ENCODE measurements around the gene PLA2G6.

PLA2G6 gene

DNA sequence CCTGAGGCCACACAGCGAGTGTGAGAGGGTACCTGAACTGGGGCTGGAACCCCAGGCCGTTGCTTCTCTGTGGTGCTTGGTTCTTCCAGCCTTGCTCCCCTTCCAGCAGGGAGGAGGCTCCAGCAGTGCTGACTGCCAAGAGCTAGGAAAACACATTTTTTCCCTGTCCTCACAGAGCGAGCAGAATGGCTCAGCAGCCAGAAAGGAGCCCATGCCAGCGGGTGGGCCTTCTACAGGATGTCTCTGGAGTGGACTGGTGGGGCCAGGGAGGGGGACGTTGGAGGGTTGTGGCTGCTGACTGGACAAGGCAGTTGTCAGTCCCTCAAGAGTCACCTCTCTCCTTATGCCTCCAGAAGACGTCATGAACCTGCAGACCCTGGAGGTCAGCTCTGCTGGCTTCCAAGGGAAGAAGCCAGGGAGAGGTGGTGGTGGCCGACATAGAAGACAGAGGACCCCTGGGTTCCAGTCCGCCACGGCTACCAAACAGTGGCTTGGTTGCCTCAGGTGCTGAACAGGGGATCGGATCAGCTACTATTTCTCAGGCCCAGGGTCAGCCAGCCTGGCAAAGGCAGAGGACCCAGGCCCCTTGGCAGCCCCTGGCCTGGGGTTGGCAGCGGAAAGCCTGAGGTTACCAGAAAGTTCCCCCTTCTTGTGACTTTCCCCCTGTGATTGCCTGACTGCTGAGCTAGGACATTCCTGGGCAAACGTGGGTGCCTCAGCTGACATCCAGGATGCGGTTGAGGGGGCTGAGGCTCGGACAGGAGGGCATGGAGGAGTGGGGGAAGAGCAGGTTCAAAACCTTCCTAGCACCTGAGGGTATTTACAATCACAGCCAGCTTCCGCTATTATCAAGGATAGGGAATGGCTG lies 23.9 kb upstream of the PLA2G6 start:
- in situ Hi-C loops (cut with MboI; ENCODE audit: low sequenced_read_pairs), result no loop called here
- H3K4me1 ChIP-seq, result peaks cover 11% of the 10 kb centered on the region

DNA sequence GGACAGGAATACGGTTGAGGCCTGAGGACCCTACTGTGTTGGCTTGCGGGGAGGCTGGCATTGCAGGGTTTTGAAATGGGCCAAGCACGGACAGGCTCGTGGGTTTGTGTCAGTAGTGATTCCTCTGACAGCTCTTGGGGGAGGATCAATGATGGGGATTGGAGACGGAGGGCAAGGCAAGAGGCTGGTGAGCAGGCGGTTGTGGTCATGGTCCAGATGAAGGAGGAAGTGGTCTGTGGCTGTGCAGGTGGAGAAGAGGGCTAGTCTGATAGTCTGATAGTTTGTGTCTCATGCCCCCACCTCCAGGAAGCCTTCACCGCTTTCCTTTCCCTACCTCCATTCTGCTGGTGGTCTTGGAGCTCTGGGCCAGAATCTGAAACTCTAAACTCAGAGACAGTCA lies 23.2 kb upstream of the PLA2G6 start:
- Histone ChIP-seq H3K4me1 (peaks cover 11% of the 10 kb centered on the region), H3K36me3 (replicated peaks) (no peaks in the 10 kb centered on the region), H3K9me3 (no peaks in the 10 kb centered on the region), H3K4me3 (no peak overlapping the region), H3K27me3 (ENCODE audit: low read depth) (no peaks in the 10 kb centered on the region)
- in situ Hi-C loops (cut with MboI; ENCODE audit: low sequenced_read_pairs), result no loop called here
- DNase-seq (ENCODE audit: low spot score in 2 of 2), result no peak

More for the DNA sequence above, 23.9 kb upstream of the PLA2G6 start:
- no peaks in the 10 kb centered on the region for H3K36me3 ChIP-seq (replicated peaks)
- no peaks in the 10 kb centered on the region for H3K27me3 ChIP-seq (ENCODE audit: low read depth)
- H3K4me3 ChIP-seq, result no peak overlapping the region
- DNase-seq (ENCODE audit: low spot score in 2 of 2), result no peak
- no peaks in the 10 kb centered on the region for H3K9me3 ChIP-seq

DNA sequence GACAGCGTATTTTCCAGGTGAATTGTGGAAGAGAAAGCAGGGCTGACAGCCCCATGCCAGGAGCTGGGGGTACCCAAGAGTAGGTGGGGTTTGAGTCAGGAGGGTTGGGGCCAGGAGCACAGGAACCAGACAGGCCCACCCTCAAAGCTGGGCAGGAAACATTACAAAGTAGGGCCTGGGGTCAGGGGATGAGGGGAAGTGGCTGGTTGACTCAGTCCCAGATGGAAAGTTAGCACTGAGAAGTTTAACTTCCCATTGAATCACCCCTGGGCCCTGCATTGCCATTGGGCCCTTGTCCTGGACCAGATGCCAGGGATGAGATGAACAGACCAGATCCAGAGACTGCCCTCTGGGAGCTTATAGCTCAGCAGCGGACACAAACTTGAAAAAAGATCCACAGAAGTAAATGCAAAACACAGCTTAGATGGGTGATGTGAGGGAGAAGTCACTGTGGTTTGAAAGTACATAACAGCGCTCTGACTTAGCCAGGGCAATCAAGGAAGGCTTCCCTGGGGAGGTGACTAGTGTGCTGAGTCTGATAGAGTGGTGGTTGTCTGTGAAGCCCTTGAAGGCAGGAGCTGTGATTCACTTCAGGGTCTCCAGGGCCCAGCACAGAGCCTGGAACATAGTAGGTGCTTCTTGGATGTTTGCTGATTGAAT lies 22.4 kb upstream of the PLA2G6 start:
- in situ Hi-C loops (cut with MboI; ENCODE audit: low sequenced_read_pairs), result no loop called here
- no peaks in the 10 kb centered on the region for H3K27me3 ChIP-seq (ENCODE audit: low read depth)
- no peak overlapping the region for H3K4me3 ChIP-seq
- DNase-seq (ENCODE audit: low spot score in 2 of 2), result no peak
- H3K4me1 ChIP-seq, result peaks cover 11% of the 10 kb centered on the region
- no peaks in the 10 kb centered on the region for H3K9me3 ChIP-seq
- no peaks in the 10 kb centered on the region for H3K36me3 ChIP-seq (replicated peaks)

DNA sequence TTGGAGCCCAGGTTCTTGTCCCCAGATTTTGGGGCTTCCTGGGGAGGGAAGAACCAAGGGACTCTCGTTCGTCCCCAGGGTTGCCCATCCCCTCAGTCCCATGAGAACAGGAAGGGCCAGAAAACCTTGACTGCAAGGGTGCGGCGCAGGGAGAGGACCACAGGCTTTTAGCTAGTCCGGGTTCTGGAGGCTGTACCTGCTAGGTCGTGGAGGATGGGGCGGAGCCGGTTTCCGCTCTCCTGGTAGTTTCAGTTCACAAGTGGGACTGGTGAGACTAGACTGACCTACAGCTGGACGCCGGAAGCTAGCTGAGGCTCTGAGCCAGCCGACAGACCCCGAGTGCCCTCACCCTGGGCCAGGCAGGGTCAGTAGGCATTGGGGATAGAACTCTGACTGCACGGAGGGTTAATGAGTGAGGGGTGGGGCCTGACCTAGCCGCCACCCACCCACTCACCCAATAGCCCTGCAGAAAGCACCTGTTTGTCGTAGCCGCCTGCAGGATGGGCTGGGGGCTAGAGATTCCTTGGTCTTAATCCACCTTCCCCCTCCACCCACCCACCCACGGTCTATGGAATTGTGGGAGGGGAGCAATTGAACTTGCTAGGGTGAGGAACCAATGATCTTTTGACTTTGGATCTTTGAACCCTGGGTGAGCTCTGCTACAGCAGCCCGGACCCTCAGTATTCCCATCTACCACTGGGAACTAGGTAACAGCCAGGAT lies 21.6 kb upstream of the PLA2G6 start:
- no peaks in the 10 kb centered on the region for H3K36me3 ChIP-seq (replicated peaks)
- peak in 1 of 2 experiments; percentile 62 for DNase-seq (ENCODE audit: low spot score in 2 of 2)
- in situ Hi-C loops (cut with MboI; ENCODE audit: low sequenced_read_pairs), result no loop called here
- H3K4me3 ChIP-seq, result peak overlapping the region; percentile 75
- H3K27me3 ChIP-seq (ENCODE audit: low read depth), result no peaks in the 10 kb centered on the region
- no peaks in the 10 kb centered on the region for H3K9me3 ChIP-seq
- peaks cover 11% of the 10 kb centered on the region for H3K4me1 ChIP-seq

DNA sequence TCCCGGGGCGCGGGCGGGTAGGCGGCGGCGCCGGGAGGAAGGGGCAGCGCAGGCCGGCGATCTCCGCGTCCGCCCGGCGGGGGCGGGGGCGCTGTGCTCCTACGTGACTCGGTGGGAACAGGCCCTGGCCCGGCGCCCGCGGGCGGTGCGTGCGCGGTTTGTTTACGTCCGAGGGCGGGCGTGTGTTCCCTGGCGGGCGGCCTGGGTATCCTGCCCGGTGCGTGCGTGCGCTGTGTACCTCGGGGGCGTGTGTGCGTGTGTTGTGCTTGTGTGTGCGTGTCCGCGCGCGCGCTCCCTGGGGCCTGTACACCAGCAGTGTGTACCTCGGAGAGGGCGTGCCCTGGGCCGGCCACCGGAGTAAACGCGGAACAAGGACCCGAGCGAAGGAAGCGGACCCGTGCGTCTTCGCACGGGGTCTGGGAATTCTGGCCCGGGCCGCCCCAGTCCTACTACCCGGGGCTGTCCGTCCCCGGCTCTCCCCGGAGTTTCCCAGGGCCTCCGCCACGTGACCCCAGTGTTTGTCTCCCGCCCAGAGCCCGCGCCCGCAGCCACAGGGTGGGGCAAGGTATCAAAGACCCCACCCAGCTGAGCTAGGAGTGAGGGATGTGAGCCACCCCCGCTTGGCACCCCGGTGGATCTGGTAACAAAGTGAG lies 20.9 kb upstream of the PLA2G6 start:
- H3K27me3 ChIP-seq (ENCODE audit: low read depth), result no peaks in the 10 kb centered on the region
- peak overlapping the region; percentile 75 for H3K4me3 ChIP-seq
- in situ Hi-C loops (cut with MboI; ENCODE audit: low sequenced_read_pairs), result no loop called here
- DNase-seq (ENCODE audit: low spot score in 2 of 2), result peak in 1 of 2 experiments; percentile 78
- no peaks in the 10 kb centered on the region for H3K9me3 ChIP-seq
- no peaks in the 10 kb centered on the region for H3K36me3 ChIP-seq (replicated peaks)
- peaks cover 11% of the 10 kb centered on the region for H3K4me1 ChIP-seq

DNA sequence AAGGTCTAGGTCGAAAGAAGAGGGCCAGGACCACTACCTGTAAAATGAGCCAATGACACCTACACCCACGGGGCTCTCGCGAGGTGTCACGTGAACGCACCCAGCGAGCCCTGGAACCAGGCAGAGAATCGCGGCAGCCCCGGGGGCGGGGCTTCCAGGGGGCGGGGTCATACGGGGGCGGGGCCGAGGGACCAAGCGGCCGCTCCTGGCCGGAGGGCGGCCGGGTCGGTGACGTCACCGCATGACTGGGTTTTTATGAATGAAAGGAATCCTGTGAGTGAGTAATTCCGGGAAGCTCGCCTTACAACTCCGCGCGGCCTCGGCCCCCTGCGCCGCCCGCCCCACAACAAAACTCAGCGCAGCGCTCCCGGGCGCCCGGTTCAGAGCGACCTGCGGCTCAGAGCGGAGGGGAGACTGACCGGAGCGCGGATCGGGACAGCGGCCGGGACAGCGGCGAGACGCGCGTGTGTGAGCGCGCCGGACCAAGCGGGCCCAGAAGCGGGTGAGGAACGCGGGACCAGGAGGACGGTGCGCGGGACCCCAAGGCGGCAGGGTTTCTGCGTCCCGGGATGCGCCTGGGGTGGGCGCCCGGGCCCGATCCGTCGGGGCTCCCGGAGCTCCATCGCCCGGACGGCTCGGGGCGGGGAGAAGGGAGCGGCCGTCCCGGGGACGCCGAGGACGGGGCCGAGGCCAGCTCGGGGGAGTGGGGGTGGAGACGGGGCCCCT lies 20.2 kb upstream of the PLA2G6 start, which contains the start of gene MAFF:
MAFF (plus strand) TSS at position 284 of the 726 bp plus-strand sequence. CDS start 11,860 bp downstream, outside the sequence.
- H3K4me3 ChIP-seq, result peak within 1 kb of the TSS; percentile 75
- peak; percentile 93 to 98 for DNase-seq (ENCODE audit: low spot score in 2 of 2)
- H3K4me1 ChIP-seq, result peaks cover 11% of the 10 kb centered on the region
- no peaks in the 10 kb centered on the region for H3K9me3 ChIP-seq
- H3K36me3 ChIP-seq (replicated peaks), result no peaks in the 10 kb centered on the region
- in situ Hi-C loops (cut with MboI; ENCODE audit: low sequenced_read_pairs), result no loop called here
- H3K27me3 ChIP-seq (ENCODE audit: low read depth), result no peaks in the 10 kb centered on the region

DNA sequence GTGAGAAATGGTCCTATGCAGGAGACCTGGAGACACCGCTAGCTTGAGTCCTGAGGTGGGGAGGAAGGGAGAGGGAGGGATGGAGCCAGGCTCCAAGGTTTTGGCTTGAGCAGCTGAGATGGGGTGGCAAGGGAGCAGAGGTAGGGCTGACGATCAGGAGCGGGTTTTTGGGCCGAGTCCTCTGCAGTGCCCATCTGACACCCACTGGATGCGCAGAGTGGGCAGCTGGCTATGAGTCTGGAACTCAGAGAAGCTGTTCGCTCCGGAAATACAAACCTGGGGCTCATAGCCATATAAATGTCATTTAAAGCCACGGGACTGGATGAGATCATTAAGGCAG lies 19.7 kb upstream of the PLA2G6 start:
- peak overlapping the region; percentile 75 for H3K4me3 ChIP-seq
- H3K4me1 ChIP-seq, result peaks cover 11% of the 10 kb centered on the region
- H3K9me3 ChIP-seq, result no peaks in the 10 kb centered on the region
- no peaks in the 10 kb centered on the region for H3K36me3 ChIP-seq (replicated peaks)
- in situ Hi-C loops (cut with MboI; ENCODE audit: low sequenced_read_pairs), result no loop called here
- DNase-seq (ENCODE audit: low spot score in 2 of 2), result peak in 1 of 2 experiments; percentile 21
- no peaks in the 10 kb centered on the region for H3K27me3 ChIP-seq (ENCODE audit: low read depth)

DNA sequence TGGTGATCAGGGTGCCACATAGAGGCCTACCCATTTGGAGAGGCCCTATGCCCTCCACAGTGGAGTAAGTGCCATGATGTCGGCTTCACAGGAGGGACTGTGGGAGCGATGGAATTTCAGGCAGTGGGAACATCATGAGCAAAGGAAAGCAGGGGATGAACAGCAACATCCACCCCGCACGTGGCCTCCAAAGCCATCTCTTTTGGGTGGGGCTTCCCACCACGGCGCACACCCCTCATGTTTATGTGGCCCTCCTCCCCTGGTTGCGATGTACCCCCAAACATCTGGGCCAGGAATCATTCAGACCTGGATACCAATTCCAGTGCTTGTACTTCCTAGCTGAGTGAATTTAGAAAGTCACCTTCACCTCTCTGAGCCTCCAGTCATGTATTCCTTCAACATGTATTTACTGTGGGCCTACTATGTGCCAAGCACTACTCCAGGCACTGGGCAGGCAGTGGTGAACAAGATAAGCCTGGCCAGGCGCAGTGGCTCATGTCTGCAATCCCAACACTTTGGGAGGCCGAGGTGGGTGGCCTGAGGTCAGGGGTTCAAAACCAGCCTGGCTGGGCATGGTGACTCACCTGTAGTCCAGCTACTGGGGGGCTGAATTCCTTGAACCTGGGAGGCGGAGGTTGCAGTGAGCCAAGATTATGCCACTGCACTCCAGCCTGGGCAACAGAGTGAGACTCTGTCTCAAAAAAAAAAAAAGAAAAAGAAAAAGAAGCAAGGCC lies 18.4 kb upstream of the PLA2G6 start:
- in situ Hi-C loops (cut with MboI; ENCODE audit: low sequenced_read_pairs), result no loop called here
- Histone ChIP-seq H3K27me3 (ENCODE audit: low read depth) (no peaks in the 10 kb centered on the region), H3K4me1 (peaks cover 11% of the 10 kb centered on the region), H3K4me3 (no peak overlapping the region), H3K9me3 (no peaks in the 10 kb centered on the region), H3K36me3 (replicated peaks) (no peaks in the 10 kb centered on the region)
- DNase-seq (ENCODE audit: low spot score in 2 of 2), result no peak

DNA sequence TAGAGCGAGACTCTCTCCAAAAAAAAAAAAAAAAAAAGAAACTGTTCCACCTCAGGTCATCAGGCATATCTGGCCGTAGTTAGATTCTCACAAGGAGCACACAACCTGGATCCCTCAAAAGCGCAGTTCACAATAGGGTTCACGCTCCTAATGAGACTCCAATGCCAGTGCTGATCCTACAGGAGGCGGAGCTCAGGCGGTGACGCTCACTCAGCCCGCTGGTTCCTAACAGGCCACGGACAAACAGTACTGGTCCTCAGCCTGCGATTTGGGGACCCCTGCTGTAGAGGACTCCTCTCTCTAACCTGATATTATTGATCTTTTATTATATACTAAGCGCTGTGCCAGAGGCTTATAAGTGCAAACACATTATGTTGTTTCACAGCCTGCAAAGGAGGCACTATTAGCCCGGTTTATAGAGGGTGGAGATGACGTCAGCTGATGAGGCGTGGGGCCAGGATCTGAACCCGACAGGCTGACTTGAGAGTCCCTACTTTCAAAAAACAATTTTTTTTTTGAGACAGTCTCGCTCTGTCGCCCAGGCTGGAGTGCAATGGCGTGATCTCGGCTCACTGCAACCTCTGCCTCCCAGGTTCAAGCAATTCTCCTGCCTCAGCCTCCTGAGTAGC lies 15.3 kb upstream of the PLA2G6 start:
- Histone ChIP-seq H3K9me3 (no peaks in the 10 kb centered on the region), H3K36me3 (replicated peaks) (no peaks in the 10 kb centered on the region), H3K4me1 (peaks cover 9% of the 10 kb centered on the region; the same call in 1 of the 2 replicates), H3K27me3 (ENCODE audit: low read depth) (no peaks in the 10 kb centered on the region), H3K4me3 (no peak overlapping the region)
- no peak for DNase-seq (ENCODE audit: low spot score in 2 of 2)
- in situ Hi-C loops (cut with MboI; ENCODE audit: low sequenced_read_pairs), result no loop called here

DNA sequence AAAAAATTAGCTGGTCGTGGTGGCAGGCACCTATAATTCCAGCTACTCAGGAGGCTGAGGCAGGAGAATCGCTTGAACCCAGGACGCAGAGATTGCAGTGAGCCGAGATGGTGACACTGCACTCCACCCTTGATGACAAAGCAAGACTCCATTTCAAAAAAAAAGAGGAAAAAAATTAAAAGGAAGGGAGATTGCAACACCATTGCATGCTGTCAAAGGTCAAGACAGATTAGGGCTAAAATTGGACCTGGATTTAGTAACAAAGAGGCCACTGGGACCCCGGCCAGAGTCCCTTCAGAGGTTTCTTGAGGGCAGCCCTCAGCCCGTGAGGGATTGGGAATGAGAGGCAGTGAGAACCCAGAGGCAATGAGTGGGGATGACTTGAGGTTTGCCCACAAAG lies 11.9 kb upstream of the PLA2G6 start:
- DNase-seq (ENCODE audit: low spot score in 2 of 2), result no peak
- in situ Hi-C loops (cut with MboI; ENCODE audit: low sequenced_read_pairs), result no loop called here
- H3K9me3 ChIP-seq, result no peaks in the 10 kb centered on the region

DNA sequence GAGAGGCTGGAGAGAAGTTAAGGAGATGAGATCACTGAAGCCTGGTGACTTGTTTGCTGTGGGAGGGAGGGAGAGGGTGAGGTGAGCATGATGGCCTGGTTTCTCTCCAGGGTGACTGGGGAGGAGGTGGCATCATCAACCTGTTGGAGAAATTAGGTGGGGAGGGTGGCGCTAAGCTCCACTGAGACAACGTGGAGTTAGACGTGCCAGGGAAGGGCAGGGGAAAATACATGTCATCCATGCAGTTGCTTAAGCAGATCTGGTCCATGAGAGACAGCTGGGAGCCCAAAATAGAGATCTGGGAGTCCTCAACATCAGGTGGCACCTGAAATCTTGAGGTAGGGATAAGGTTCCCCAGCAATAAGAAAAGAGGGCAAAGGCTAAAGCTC lies 10.8 kb upstream of the PLA2G6 start:
- no peak for DNase-seq (ENCODE audit: low spot score in 2 of 2)
- Histone ChIP-seq H3K9me3 (no peaks in the 10 kb centered on the region), H3K4me3 (no peak overlapping the region), H3K36me3 (replicated peaks) (no peaks in the 10 kb centered on the region), H3K4me1 (peaks cover 6% of the 10 kb centered on the region; the same call in 1 of the 2 replicates), H3K27me3 (ENCODE audit: low read depth) (no peaks in the 10 kb centered on the region)
- in situ Hi-C loops (cut with MboI; ENCODE audit: low sequenced_read_pairs), result no loop called here

More for the DNA sequence above, 11.9 kb upstream of the PLA2G6 start:
- no peaks in the 10 kb centered on the region for H3K36me3 ChIP-seq (replicated peaks)
- peaks cover 6% of the 10 kb centered on the region; the same call in 1 of the 2 replicates for H3K4me1 ChIP-seq
- no peak overlapping the region for H3K4me3 ChIP-seq
- no peaks in the 10 kb centered on the region for H3K27me3 ChIP-seq (ENCODE audit: low read depth)

Data from HAP-1 (cell line).